Activated T-cell treated with anti-CD3 and anti-CD28 coated beads, Interleukin-2, amount 50 U/mL, for 72 hours (primary cell): ENCODE results near the gene SLC22A31. TPM values are rescaled to one million over a fixed set of nuclear protein-coding genes. Genes with fewer than 3 reads are reported as not detected.
"Not testable (repeated sequence)": the region's sequence is repeated elsewhere in the genome, so short reads cannot be mapped to it uniquely, and the experiment has no call there.

Experiments
- ATAC-seq, 2 donors: fragments of 150-1000 bp; cut with Tn5 transposase; replicated peaks in 1 of 2; 2 replicates each; pipeline ENCODE4 v1.10.0; 2021; ENCODE audit warnings: moderate library complexity in 2 of 2, mild to moderate bottlenecking in 1 of 2
- DNase-seq, 2 donors: peaks; one replicate each; pipeline ENCODE4 v3.0.0; 2021 to 2022; ENCODE audit warnings: mixed read lengths in 1 of 2
- H3K27ac Mint-ChIP-seq: one replicate; pipeline ENCODE4 v1.8.0; 2022; ENCODE audit warnings: mild to moderate bottlenecking, moderate library complexity, mixed read lengths
- H3K27me3 Mint-ChIP-seq: one replicate; pipeline ENCODE4 v1.8.0; 2022; ENCODE audit warnings: low read depth, mixed read lengths
- H3K36me3 Mint-ChIP-seq, 2 donors: one replicate each; pipeline ENCODE4 v1.8.0; 2022; ENCODE audit warnings: mixed read lengths in 2 of 2, mild to moderate bottlenecking in 1 of 2; ENCODE audit not compliant: insufficient read depth in 2 of 2
- H3K4me1 Mint-ChIP-seq: one replicate; pipeline ENCODE4 v1.8.0; 2022; ENCODE audit warnings: low read depth, mixed read lengths
- H3K4me3 Mint-ChIP-seq, 2 donors: one replicate each; pipeline ENCODE4 v1.8.0; 2022; ENCODE audit warnings: mild to moderate bottlenecking in 2 of 2, mixed read lengths in 2 of 2, moderate library complexity in 2 of 2
- H3K9me3 Mint-ChIP-seq, 2 donors: one replicate each; pipeline ENCODE4 v1.8.0; 2022; ENCODE audit warnings: mixed read lengths in 2 of 2
- total RNA-seq, 2 donors: library from RNA; stranded (reverse); gene quantifications; one replicate each; pipeline ENCODE4 v1.2.3, GENCODE V29; 2022

Gene SLC22A31
- total RNA-seq, 2 donors from 2014 or later, result 1.3 to 1.6 TPM

DNA sequence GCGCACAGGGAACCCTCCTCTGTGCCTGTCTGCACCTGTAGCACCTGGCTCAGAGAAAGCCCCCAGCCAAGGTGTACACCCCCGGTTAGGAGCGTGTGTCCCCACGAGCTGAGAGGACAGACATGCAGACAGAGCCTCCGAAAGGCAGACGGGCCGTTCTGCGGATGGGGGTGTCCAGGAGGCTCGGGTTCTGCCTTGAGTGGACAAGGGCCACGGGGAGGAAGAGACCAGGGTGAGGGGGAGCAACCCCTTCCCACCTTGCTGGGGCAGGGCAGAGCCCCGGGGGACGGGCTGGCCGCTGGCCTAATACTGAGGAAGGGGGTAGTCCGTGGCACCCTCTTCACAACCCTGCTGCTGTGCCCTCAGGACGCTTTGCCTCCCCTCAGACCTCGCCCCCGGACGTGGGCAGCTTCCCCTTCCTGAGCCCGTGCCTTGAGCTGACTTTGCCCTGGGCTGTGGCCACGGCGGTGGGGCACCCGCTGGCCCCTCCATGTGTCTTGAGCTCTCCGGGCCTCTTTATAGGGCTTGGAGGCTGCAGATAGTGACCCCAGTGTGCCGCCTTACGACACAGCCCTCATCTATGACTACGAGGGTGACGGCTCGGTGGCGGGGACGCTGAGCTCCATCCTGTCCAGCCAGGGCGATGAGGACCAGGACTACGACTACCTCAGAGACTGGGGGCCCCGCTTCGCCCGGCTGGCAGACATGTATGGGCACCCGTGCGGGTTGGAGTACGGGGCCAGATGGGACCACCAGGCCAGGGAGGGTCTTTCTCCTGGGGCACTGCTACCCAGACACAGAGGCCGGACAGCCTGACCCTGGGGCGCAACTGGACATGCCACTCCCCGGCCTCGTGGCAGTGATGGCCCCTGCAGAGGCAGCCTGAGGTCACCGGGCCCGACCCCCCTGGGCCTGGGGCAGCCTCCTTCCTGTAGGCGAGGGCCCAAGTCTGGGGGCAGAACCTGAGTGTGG is 5.7 kb downstream of the SLC22A31 start:
- no peaks in the 10 kb centered on the region for H3K4me1 Mint-ChIP-seq
- H3K36me3 Mint-ChIP-seq, result no peaks in the 10 kb centered on the region
- no peak for DNase-seq
- no peak for ATAC-seq
- no peak overlapping the region for H3K4me3 Mint-ChIP-seq
- H3K9me3 Mint-ChIP-seq, result no peaks in the 10 kb centered on the region
- no peak overlapping the region for H3K27ac Mint-ChIP-seq
- peaks cover 5% of the 10 kb centered on the region for H3K27me3 Mint-ChIP-seq

- H3K27me3 Mint-ChIP-seq, result peaks cover 5% of the 10 kb centered on the region
- no peak for ATAC-seq
- H3K4me1 Mint-ChIP-seq, result no peaks in the 10 kb centered on the region
These were observed 6.6 kb downstream of the SLC22A31 start for GRCh38 chr16:89193576-89194293.

DNA sequence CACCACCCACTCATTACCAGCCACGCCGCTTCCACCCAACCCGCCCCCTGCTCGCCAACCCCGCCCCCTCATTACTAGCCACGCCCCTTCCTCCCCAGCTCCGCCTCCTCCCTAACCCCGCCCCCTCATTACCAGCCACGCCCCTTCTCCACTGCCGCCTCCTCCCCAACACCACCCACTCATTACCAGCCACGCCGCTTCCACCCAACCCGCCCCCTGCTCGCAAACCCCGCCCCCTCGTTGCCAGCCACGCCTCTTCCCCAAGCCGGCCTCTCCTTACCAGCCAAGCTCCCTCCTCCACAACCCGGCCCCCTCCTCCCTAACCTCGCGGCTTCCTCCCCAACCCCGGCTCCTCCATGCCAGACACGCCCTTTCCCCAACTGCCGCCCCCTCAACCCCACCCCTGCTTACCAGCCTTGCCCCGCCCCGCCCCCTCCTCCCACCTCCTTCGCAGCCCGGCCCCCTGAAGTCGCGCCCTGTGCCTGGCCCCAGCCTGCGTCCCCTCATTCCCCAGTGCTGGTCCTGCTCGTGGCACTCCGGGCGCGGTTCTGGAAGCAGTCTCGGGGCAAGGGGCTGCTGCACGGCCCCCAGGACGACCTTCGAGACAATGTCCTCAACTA is 7.3 kb downstream of the SLC22A31 start:
- H3K4me1 Mint-ChIP-seq, result no peaks in the 10 kb centered on the region
- no peaks in the 10 kb centered on the region for H3K36me3 Mint-ChIP-seq
- peak; percentile 74 to 76 for DNase-seq
- H3K27ac Mint-ChIP-seq, result no peak overlapping the region
- peak; percentile 55 to 56 for ATAC-seq
- peaks cover 5% of the 10 kb centered on the region for H3K27me3 Mint-ChIP-seq
- no peaks in the 10 kb centered on the region for H3K9me3 Mint-ChIP-seq
- H3K4me3 Mint-ChIP-seq, result no peak overlapping the region

More at GRCh38 chr16:89193576-89194293, 6.6 kb downstream of the SLC22A31 start:
- H3K4me3 Mint-ChIP-seq, result peak overlapping the region in 1 of 2 donors; percentile 9
- no peaks in the 10 kb centered on the region for H3K9me3 Mint-ChIP-seq
- no peaks in the 10 kb centered on the region for H3K36me3 Mint-ChIP-seq
- no peak overlapping the region for H3K27ac Mint-ChIP-seq
- no peak for DNase-seq

DNA sequence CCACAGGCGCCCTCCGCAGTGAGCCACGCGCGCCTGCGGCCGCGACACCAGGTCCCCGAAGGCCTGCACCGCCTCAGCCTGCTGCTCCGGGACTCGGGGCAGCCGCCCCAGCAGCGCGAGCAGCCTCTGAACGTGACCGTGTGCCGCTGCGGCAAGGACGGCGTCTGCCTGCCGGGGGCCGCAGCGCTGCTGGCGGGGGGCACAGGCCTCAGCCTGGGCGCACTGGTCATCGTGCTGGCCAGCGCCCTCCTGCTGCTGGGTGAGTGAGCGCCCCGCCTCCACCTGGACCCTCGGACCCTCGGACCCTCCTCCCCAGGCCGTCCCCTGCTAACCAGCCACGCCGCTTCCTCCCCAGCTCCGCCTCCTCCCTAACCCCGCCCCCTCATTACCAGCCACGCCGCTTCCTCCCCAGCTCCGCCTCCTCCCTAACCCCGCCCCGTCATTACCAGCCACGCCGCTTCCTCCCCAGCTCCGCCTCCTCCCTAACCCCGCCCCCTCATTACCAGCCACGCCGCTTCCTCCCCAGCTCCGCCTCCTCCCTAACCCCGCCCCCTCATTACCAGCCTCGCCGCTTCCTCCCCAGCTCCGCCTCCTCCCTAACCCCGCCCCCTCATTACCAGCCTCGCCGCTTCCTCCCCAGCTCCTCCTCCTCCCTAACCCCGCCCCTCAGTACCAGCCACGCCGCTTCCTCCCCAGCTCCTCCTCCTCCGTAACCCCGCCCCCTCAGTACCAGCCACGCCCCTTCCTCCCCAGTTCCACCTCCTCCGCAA is 8.0 kb downstream of the SLC22A31 start:
- H3K36me3 Mint-ChIP-seq, H3K27ac Mint-ChIP-seq, H3K4me1 Mint-ChIP-seq, H3K9me3 Mint-ChIP-seq, H3K27me3 Mint-ChIP-seq: not testable (repeated sequence)
- peak overlapping the region; percentile 44 to 61 for H3K4me3 Mint-ChIP-seq
- DNase-seq (peak; percentile 85 to 89), ATAC-seq (peak; percentile 62 to 63)

DNA sequence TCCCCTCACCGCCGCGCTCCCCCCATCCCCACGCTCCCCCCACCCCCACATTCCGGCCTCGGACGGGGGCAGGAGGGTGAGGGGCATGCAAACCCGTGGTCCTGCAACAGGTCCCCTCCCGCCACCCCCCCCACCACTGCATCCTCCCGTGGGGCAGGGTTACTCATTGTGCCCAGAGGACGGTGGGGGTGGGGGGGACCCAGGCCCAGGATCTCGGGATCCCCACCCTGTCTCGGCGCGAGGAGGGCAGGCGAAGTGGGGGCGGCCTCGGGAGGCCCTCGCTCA is 8.5 kb downstream of the SLC22A31 start:
- Mint-ChIP-seq H3K27ac (no peak overlapping the region), H3K9me3 (no peaks in the 10 kb centered on the region), H3K4me3 (no peak overlapping the region), H3K27me3 (no peaks in the 10 kb centered on the region), H3K36me3 (no peaks in the 10 kb centered on the region), H3K4me1 (no peaks in the 10 kb centered on the region)
- DNase-seq (no peak), ATAC-seq (no peak)

GRCh38 chr16:89191033-89191900 is 9.1 kb downstream of the SLC22A31 start:
- H3K27me3 Mint-ChIP-seq, result no peaks in the 10 kb centered on the region
- ATAC-seq (no peak), DNase-seq (no peak)
- no peaks in the 10 kb centered on the region for H3K36me3 Mint-ChIP-seq
- H3K4me1 Mint-ChIP-seq, result no peaks in the 10 kb centered on the region
- peak overlapping the region in 1 of 2 donors; percentile 20 for H3K4me3 Mint-ChIP-seq
- H3K9me3 Mint-ChIP-seq, result no peaks in the 10 kb centered on the region
- no peak overlapping the region for H3K27ac Mint-ChIP-seq

DNA sequence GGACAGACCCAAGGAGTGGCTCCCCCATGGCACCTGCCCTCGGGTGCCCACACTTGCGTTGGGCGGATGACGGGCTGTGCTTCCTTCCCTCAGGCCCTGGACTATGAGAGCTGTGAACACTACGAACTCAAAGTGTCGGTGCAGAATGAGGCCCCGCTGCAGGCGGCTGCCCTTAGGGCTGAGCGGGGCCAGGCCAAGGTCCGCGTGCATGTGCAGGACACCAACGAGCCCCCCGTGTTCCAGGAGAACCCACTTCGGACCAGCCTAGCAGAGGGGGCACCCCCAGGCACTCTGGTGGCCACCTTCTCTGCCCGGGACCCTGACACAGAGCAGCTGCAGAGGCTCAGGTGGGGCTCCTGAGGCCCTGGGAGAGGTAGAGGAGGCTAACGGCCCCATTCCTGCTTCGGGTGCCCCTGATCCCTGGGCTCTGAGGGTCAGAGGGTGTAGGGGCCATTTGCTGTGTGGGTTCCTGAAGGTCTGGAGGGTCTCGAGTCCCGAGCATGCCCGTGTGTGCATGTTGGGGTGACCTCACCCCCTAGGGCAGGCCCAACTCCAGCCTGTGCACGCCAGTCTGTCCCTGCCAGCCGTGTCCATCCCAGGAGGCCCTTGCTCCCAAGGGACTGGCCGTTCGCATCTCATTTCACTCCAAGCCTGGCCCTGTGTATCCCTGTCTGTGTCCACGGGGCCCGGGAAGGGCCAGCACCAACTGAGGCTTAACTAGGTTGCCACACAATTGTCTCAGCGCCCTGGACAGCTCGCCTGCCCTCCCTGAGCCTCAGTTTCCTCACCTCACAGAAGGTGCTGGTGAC is 10.0 kb downstream of the SLC22A31 start:
- Mint-ChIP-seq H3K27me3 (no peaks in the 10 kb centered on the region), H3K4me1 (no peaks in the 10 kb centered on the region)

DNA sequence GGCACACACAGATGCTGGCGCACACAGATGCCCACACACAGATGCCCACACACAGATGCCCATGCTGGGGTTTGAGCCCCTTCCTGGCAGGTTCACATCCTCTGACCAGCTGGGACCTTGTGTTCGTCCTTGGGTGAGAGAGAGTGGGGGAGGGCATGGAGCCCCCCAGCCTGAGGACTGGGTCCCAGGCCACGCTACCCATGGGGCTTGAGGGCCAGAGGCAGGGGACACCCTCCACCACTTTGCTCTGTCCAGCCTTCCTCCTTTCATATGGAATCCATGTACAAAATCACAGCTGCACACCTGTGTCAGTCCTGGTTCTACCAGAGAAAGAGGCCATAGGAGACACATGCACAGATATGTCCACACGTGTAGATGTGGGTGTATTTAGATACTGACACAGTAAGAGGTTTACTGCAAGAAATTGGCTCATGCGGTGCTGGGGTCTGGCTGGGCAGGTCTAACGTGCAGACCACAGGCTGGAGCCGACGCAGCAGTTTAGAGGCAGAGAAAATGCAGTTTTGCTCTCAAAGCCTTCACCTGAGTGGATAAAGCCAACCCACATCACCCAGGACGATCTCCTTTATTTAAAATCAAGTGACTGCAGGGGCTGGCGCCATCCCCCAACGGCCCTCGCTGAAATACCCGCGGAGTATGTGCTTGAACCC is 10.8 kb downstream of the SLC22A31 start:
- ATAC-seq (no peak), DNase-seq (no peak)
- no peaks in the 10 kb centered on the region for H3K9me3 Mint-ChIP-seq
- no peaks in the 10 kb centered on the region for H3K4me1 Mint-ChIP-seq
- H3K36me3 Mint-ChIP-seq, result no peaks in the 10 kb centered on the region
- no peak overlapping the region for H3K4me3 Mint-ChIP-seq
- no peaks in the 10 kb centered on the region for H3K27me3 Mint-ChIP-seq
- H3K27ac Mint-ChIP-seq, result no peak overlapping the region

More for the DNA sequence above, 10.0 kb downstream of the SLC22A31 start:
- no peak for DNase-seq
- Mint-ChIP-seq H3K27ac (no peak overlapping the region), H3K36me3 (no peaks in the 10 kb centered on the region), H3K4me3 (no peak overlapping the region), H3K9me3 (no peaks in the 10 kb centered on the region)
- ATAC-seq, result no peak

DNA sequence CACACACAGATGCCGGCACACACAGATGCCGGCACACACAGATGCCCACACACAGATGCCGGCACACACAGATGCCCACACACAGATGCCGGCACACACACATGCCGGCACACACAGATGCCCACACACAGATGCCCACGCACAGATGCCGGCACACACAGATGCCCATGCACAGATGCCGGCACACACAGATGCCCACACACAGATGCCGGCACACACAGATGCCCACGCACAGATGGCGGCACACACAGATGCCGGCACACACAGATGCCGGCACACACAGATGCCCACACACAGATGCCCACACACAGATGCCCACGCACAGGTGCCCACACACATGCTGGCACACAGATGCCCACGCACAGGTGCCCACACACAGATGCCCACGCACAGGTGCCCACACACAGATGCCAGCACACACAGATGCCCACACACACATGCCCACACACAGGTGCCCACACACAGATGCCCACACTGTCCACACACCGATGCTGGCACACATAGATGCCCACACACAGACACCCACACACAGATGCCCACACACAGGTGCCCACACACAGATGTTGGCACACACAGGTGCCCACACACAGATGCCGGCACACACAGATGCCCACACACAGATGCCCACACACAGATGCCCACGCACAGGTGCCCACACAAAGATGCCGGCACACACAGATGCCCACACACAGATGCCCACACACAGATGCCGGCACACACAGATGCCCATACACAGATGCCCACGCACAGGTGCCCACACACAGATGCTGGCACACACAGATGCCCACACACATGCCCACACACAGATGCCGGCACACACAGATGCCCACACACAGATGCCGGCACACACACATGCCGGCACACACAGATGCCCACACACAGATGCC is 11.6 kb downstream of the SLC22A31 start:
- H3K9me3 Mint-ChIP-seq, H3K27me3 Mint-ChIP-seq, H3K36me3 Mint-ChIP-seq, H3K4me3 Mint-ChIP-seq, DNase-seq, ATAC-seq, H3K4me1 Mint-ChIP-seq, H3K27ac Mint-ChIP-seq: not testable (repeated sequence)

DNA sequence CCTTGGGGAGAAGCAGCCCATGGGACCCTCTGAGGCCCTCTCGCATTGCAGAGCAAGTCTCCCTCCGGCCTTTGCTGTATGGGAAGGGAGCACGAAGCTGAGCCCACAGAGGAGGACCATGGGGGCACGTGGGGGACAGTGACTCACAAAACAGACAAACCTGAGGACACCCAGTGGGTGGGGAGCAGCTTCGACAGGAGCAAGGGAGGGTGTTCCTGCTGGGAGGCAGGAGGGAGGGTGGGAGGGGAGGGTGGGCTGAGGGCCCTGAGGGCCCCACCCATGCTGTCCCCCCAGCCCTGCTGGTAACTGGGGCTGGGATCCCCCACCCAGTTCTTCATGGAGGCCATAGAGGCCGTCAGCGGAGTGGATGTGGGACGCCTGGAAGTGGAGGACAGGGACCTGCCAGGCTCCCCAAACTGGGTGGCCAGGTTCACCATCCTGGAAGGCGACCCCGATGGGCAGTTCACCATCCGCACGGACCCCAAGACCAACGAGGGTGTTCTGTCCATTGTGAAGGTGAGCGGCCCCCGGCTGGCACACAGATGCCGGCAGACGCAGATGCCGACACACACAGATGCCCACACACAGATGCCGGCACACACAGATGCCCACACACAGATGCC is 12.5 kb downstream of the SLC22A31 start:
- Mint-ChIP-seq H3K27ac (no peak overlapping the region), H3K9me3 (no peaks in the 10 kb centered on the region), H3K27me3 (no peaks in the 10 kb centered on the region), H3K36me3 (no peaks in the 10 kb centered on the region), H3K4me3 (no peak overlapping the region), H3K4me1 (no peaks in the 10 kb centered on the region)
- DNase-seq, result no peak
- ATAC-seq, result peak; percentile 11 to 33
